Measurements from ENCODE around the gene SIL1. TPM values are rescaled to one million over a fixed set of nuclear protein-coding genes. Genes with fewer than 3 reads are reported as not detected.
A peak's percentile ranks its signal among the peaks of the same experiment; 100 is the strongest.

SIL1 gene
- total and polyA plus RNA-seq, 9 of the 15 experiments (the other 6 are each of a cell fraction or from before 2014, with no cell fraction given): 1.3 to 30.5 (median 18.1) TPM

DNA sequence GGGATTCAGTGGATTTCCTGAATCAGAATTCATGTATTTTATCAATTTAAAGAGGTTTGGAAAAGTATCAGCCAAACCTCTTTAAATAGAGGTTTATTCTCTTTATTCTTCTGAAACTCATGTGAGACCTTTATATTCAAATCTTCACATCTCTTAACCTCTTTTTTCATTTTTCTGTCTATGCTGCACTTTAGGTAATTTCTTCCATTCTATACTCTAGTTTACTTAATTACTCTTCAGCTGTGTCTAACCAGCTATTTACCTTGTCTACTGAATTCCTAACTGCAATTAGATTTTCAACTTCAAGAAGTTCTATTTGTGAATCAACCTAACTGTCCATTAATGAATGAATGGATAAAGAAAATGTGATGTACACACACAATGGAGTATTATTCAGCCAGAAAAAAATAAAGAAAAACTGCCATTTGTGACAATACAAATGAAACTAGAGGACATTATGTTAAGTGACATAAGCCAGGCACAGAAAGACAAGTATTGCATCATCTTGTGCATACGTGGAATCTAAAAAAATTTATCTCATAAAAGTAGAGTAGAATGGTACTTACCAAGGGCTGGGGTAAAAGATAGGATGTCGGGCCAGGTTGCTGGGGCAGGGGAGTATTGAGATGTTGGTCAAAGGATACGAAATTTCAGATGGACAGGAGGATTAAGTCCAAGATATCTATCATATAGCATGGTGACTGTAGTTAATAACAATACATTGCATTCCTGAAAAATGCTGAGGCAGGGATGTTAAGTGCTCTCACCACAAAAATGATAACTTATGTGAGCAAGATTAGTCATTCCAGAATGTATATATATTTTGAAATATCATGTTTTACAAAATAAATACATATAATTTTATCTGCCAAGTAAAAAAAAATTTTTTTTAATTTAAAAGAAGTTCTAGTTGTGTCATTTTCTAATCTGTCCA, 193.5 kb downstream of the SIL1 start (continued):
- TF ChIP-seq RBM14 (IDR thresholded peaks at IDR 0.05; ENCODE audit: borderline replicate concordance, insufficient read depth, low read depth, low read length) (no peak), MTA3 (IDR thresholded peaks at IDR 0.05; ENCODE audit: borderline replicate concordance) (no peak), ZNF445 (CRISPR knock-in tag; IDR thresholded peaks at IDR 0.05; ENCODE audit: low read depth) (no peak), HDAC8 (tag; IDR thresholded peaks at IDR 0.05) (no peak), NCOA2 (IDR thresholded peaks at IDR 0.05; ENCODE audit: partially characterized antibody in 2 of 2) (no peak), MEF2D (tag; conservative IDR thresholded peaks at IDR 0.05; ENCODE audit: low read depth) (no peak), BMI1 (IDR thresholded peaks at IDR 0.05; ENCODE audit: low read length) (no peak), ZEB2 (IDR thresholded peaks at IDR 0.05) (no peak), SUPT5H (IDR thresholded peaks at IDR 0.05) (no peak), ZNF140 (CRISPR knock-in tag; IDR thresholded peaks at IDR 0.05) (no peak), MCM3 (IDR thresholded peaks at IDR 0.05) (no peak), BRF2 (IDR thresholded peaks at IDR 0.05; ENCODE audit: borderline replicate concordance, insufficient read depth, insufficient read length) (no peak), RAD51 (IDR thresholded peaks at IDR 0.05; ENCODE audit: borderline replicate concordance, low read depth) (no peak), MXI1 (IDR thresholded peaks at IDR 0.05; ENCODE audit: low read depth, low read length) (no peak), PRPF4 (IDR thresholded peaks at IDR 0.05; ENCODE audit: insufficient read depth, low read depth, low read length, poor library complexity, severe bottlenecking) (no peak)
- TF ChIP-seq, protein P1, sequence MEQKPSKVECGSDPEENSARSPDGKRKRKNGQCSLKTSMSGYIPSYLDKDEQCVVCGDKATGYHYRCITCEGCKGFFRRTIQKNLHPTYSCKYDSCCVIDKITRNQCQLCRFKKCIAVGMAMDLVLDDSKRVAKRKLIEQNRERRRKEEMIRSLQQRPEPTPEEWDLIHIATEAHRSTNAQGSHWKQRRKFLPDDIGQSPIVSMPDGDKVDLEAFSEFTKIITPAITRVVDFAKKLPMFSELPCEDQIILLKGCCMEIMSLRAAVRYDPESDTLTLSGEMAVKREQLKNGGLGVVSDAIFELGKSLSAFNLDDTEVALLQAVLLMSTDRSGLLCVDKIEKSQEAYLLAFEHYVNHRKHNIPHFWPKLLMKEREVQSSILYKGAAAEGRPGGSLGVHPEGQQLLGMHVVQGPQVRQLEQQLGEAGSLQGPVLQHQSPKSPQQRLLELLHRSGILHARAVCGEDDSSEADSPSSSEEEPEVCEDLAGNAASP (IDR thresholded peaks at IDR 0.05): no peak
- TF ChIP-seq, protein P2, sequence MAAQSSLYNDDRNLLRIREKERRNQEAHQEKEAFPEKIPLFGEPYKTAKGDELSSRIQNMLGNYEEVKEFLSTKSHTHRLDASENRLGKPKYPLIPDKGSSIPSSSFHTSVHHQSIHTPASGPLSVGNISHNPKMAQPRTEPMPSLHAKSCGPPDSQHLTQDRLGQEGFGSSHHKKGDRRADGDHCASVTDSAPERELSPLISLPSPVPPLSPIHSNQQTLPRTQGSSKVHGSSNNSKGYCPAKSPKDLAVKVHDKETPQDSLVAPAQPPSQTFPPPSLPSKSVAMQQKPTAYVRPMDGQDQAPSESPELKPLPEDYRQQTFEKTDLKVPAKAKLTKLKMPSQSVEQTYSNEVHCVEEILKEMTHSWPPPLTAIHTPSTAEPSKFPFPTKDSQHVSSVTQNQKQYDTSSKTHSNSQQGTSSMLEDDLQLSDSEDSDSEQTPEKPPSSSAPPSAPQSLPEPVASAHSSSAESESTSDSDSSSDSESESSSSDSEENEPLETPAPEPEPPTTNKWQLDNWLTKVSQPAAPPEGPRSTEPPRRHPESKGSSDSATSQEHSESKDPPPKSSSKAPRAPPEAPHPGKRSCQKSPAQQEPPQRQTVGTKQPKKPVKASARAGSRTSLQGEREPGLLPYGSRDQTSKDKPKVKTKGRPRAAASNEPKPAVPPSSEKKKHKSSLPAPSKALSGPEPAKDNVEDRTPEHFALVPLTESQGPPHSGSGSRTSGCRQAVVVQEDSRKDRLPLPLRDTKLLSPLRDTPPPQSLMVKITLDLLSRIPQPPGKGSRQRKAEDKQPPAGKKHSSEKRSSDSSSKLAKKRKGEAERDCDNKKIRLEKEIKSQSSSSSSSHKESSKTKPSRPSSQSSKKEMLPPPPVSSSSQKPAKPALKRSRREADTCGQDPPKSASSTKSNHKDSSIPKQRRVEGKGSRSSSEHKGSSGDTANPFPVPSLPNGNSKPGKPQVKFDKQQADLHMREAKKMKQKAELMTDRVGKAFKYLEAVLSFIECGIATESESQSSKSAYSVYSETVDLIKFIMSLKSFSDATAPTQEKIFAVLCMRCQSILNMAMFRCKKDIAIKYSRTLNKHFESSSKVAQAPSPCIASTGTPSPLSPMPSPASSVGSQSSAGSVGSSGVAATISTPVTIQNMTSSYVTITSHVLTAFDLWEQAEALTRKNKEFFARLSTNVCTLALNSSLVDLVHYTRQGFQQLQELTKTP (IDR thresholded peaks at IDR 0.05; ENCODE audit: low read depth in 1 of 2, partially characterized antibody in 2 of 2): peak in 1 of 2 experiments; percentile 74
- TF ChIP-seq, protein P3, sequence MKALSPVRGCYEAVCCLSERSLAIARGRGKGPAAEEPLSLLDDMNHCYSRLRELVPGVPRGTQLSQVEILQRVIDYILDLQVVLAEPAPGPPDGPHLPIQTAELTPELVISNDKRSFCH (CRISPR knock-in tag; IDR thresholded peaks at IDR 0.05): no peak
- TF ChIP-seq, protein P3 (tag; IDR thresholded peaks at IDR 0.05): no peak
- TF ChIP-seq, protein P4, sequence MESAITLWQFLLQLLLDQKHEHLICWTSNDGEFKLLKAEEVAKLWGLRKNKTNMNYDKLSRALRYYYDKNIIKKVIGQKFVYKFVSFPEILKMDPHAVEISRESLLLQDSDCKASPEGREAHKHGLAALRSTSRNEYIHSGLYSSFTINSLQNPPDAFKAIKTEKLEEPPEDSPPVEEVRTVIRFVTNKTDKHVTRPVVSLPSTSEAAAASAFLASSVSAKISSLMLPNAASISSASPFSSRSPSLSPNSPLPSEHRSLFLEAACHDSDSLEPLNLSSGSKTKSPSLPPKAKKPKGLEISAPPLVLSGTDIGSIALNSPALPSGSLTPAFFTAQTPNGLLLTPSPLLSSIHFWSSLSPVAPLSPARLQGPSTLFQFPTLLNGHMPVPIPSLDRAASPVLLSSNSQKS (CRISPR knock-in tag; IDR thresholded peaks at IDR 0.05): no peak
